ENCODE data around the gene ASB7.
"Not testable (repeated sequence)": the region's sequence is repeated elsewhere in the genome, so short reads cannot be mapped to it uniquely, and the experiment has no call there.

Gene ASB7

GRCh38 chr15:100653608-100654007 lies 51.2 kb downstream of the ASB7 start:
- no peak for DNase-seq

- no peak for DNase-seq
Observed at GRCh38 chr15:100658895-100659294, 56.5 kb downstream of the ASB7 start.

GRCh38 chr15:100661156-100661555 lies 58.8 kb downstream of the ASB7 start:
- no peak for DNase-seq

- peak; percentile 55 for DNase-seq
Observed at GRCh38 chr15:100663086-100663914, 60.9 kb downstream of the ASB7 start.

DNA sequence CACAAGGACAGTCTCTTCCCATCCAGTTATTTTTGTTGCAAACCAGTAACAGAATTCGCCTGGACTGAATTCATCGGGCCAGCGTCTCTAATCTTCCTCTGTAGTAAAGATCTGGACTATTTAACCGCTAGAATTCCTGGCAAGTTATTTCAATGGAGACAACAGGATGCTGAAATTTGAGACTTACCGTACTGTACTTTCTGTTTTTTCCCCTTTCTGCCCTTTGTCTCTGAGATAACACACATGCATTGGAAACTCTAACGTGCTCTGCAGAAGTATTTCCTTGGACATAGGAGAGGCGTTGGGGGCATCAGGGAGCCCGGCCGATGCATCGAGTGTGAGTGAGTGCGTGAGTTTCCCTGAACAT lies 61.5 kb downstream of the ASB7 start:
- no peak for DNase-seq

GRCh38 chr15:100665570-100665969 lies 63.2 kb downstream of the ASB7 start:
- no peak for DNase-seq

- DNase-seq, result no peak
Observed at GRCh38 chr15:100667405-100668347, 65.3 kb downstream of the ASB7 start.

- no peak for DNase-seq
Observed at GRCh38 chr15:100668348-100668745, 66.0 kb downstream of the ASB7 start.

DNA sequence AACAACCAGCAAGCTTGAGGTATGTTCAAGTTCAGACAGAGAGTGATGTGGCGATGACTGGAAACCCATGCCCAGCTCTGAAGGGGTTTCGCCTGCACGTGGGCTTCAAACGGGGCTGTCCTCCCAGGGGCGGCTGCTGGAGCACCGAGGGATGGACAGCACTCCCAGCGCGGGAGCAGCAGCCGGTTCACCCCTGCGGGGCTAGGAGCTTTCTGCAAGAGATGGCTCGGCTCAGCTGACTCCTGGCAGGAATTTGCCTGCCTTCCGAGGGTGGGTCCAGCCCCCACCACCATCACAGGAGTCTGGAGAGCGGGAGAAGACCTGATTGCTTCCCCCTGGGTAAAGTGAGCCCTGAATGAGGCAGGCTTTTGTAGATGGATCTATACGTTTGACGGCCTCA lies 66.9 kb downstream of the ASB7 start:
- DNase-seq, result no peak

- DNase-seq, result no peak
Observed at GRCh38 chr15:100670505-100671021, 68.2 kb downstream of the ASB7 start.

GRCh38 chr15:100671124-100671680 lies 68.8 kb downstream of the ASB7 start:
- DNase-seq, result no peak

DNA sequence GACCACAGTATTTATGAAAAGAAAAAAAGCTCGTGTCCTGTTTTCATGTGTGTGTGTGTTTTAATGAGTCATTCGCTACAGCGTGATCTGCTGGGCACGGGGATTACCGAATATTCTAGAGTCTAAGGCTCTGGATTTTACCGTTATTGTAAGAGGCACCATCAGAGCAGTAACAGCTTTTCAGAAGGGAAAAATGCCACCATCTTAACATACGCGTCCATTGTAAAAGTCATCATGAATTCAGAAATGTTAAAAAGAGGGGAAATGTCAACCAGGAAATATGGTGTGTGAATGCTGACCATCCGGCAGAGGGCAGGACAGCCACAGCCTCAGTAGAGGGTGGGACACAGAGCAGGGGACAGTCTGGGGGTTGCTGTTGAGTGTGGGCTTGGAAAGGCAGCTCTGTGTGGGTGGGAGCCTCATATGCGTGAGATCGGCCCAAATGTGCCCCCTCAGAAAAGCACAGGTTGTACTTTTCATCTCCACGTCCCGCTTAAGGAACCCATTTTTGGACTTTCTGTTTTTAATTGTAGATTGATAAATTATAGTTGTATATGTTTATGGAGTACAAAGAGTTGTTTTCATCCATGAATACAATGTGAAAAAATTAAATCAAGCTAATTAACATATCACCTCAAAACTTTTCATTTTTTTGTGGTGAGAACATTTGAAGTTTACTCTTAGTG lies 69.6 kb downstream of the ASB7 start:
- DNase-seq, result peak; percentile 39

DNA sequence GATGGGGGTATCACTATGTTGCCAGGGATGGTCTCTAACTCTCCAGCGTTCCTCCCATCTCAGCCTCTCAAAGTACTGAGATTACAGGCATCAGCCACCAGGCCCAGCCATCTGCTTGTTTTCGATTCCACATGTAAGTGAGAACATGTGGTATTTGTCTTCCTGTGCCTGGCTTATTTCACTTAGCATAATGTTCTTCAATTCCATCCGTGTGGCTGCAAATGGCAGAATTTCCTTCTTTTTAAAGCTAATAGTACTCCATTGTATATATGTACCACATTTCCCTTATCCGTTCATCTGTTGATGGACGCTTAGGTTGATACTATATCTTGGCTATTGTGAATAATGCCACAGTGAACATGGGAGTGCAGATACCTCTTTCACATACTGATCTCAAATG lies 70.6 kb downstream of the ASB7 start:
- DNase-seq, result no peak

DNA sequence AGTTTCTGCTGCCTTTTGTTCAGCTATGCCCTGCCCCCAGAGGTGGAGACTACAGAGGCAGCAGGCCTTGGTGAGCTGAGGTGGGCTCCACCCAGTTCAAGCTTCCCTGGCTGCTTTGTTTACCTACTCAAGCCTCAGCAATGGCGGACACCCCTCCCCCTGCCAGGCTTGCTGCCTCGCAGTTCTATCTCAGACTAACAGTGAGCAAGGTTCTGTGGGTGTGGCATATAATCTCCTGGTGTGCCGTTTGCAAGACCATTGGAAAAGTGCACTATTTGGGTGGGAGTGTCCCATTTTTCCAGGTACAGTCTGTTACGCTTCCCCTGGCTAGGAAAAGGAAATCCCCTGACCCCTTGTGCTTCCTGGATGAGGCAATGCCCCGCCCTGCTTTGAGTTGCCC lies 76.8 kb downstream of the ASB7 start:
- not testable (repeated sequence) for DNase-seq

- no peak for DNase-seq
Observed at GRCh38 chr15:100680726-100681125, 78.3 kb downstream of the ASB7 start.

DNA sequence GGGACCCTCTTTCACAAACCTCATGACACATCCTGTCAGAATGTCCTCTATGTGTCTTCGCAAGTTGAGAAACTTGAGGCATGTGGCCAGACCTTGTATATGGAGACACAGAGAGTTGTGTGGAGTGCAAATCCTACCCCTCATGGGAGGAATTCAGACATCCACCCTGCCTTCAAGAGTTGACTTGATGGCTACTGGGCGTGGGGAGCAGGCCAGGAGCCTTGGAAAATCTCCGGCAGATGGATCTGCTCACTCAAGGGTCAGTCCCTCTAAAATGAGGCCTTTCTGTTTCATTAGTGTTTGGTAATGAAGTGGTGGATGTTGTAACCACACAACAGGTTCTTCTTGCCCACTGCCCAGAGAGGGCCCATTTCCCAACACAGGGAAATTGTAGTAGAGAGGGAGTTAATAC lies 79.0 kb downstream of the ASB7 start:
- DNase-seq, result no peak

DNA sequence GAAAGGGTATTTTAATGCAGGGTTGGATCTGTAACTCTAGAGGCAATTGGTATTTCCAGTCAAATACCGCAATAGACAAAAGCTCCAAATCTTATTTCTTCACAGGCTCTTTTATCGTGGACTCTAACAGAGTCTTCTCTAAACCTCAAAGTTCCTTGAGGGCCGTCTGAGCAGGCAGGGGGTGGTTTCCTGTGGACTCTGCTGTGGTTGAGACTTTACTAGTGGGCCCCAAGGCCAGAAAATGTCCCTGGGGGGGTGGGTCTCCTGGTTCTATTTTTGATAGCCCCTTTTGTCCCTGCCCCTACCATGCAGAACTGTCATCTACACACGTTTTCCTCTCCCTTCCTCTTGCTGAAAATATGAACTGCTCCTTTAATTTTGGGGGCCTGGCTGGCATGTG lies 80.1 kb downstream of the ASB7 start:
- DNase-seq, result no peak

- DNase-seq, result no peak
Observed at GRCh38 chr15:100683434-100683833, 81.0 kb downstream of the ASB7 start.

DNA sequence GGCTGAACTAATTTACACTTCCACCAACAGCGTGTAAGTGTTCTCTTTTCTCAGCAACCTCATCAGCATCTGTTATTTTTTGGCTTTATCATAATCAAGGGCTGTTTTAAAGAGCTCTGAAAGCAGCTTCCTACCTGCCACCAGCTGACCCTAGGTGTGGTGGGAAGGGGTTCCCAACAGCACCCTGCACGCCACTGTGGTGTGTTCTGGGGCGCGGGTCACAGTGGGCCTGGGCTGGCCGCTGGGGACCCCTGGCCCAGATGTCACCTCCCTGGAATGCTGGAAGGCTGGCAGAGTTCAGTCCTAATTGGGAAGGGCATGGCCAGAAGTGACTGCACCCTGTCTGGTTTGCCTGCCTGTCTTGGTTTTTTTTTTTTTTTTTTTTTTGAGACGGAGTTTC lies 82.2 kb downstream of the ASB7 start:
- DNase-seq, result no peak

- no peak for DNase-seq
Observed at GRCh38 chr15:100686021-100686724, 83.8 kb downstream of the ASB7 start.

- DNase-seq, result no peak
Observed at GRCh38 chr15:100686725-100687473, 84.5 kb downstream of the ASB7 start.
